ENCODE data around the gene GRK5.

DNA sequence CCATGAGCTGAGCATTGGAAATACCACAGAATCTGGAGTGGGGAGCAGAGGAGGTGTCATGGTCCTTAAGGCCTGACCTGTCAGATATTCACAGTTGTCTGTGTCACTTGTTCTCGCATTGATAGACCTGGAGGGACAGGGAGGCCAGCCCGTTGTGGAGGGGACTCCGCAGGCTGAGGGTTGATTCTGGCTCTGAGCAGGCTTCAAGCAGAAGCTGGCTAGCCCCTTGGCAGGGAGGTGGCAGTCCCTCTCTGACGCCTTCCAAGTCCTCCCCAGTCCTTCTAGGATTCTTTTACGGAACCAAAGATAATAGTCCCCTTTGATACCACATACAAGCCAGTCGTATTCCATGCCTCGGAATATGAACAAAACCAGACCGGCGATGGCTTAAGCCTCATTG, 65.4 kb downstream of the GRK5 start:
- TF ChIP-seq POLR2AphosphoS5 (IDR thresholded peaks at IDR 0.05) (no peak), EZH2 (IDR thresholded peaks at IDR 0.05; ENCODE audit: borderline replicate concordance, insufficient read depth, low read length, poor library complexity, severe bottlenecking) (no peak), RAD21 (conservative IDR thresholded peaks at IDR 0.05) (no peak), TAF1 (IDR thresholded peaks at IDR 0.05; ENCODE audit: low read depth) (no peak), EP300 (conservative IDR thresholded peaks at IDR 0.05; ENCODE audit: poor library complexity, severe bottlenecking) (no peak), SMC3 (conservative IDR thresholded peaks at IDR 0.05; ENCODE audit: poor library complexity) (no peak)
- TF ChIP-seq, protein P1, sequence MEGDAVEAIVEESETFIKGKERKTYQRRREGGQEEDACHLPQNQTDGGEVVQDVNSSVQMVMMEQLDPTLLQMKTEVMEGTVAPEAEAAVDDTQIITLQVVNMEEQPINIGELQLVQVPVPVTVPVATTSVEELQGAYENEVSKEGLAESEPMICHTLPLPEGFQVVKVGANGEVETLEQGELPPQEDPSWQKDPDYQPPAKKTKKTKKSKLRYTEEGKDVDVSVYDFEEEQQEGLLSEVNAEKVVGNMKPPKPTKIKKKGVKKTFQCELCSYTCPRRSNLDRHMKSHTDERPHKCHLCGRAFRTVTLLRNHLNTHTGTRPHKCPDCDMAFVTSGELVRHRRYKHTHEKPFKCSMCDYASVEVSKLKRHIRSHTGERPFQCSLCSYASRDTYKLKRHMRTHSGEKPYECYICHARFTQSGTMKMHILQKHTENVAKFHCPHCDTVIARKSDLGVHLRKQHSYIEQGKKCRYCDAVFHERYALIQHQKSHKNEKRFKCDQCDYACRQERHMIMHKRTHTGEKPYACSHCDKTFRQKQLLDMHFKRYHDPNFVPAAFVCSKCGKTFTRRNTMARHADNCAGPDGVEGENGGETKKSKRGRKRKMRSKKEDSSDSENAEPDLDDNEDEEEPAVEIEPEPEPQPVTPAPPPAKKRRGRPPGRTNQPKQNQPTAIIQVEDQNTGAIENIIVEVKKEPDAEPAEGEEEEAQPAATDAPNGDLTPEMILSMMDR (IDR thresholded peaks at IDR 0.05; ENCODE audit: poor library complexity, severe bottlenecking) = no peak
- TF ChIP-seq, protein P2, sequence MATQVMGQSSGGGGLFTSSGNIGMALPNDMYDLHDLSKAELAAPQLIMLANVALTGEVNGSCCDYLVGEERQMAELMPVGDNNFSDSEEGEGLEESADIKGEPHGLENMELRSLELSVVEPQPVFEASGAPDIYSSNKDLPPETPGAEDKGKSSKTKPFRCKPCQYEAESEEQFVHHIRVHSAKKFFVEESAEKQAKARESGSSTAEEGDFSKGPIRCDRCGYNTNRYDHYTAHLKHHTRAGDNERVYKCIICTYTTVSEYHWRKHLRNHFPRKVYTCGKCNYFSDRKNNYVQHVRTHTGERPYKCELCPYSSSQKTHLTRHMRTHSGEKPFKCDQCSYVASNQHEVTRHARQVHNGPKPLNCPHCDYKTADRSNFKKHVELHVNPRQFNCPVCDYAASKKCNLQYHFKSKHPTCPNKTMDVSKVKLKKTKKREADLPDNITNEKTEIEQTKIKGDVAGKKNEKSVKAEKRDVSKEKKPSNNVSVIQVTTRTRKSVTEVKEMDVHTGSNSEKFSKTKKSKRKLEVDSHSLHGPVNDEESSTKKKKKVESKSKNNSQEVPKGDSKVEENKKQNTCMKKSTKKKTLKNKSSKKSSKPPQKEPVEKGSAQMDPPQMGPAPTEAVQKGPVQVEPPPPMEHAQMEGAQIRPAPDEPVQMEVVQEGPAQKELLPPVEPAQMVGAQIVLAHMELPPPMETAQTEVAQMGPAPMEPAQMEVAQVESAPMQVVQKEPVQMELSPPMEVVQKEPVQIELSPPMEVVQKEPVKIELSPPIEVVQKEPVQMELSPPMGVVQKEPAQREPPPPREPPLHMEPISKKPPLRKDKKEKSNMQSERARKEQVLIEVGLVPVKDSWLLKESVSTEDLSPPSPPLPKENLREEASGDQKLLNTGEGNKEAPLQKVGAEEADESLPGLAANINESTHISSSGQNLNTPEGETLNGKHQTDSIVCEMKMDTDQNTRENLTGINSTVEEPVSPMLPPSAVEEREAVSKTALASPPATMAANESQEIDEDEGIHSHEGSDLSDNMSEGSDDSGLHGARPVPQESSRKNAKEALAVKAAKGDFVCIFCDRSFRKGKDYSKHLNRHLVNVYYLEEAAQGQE (IDR thresholded peaks at IDR 0.05; ENCODE audit: borderline replicate concordance) = no peak
